HG02588 (cell line): ENCODE data around the gene ZCCHC17.
"Not testable (repeated sequence)": the region's sequence is repeated elsewhere in the genome, so short reads cannot be mapped to it uniquely, and the experiment has no call there.

Source experiments
- ATAC-seq: cut with Tn5 transposase; IDR thresholded peaks from one replicate; pipeline ENCODE4 v1.9.1; 2021; ENCODE audit warnings: mild to moderate bottlenecking, moderate library complexity; ENCODE audit not compliant: unreplicated experiment

The ZCCHC17 gene, protein sequence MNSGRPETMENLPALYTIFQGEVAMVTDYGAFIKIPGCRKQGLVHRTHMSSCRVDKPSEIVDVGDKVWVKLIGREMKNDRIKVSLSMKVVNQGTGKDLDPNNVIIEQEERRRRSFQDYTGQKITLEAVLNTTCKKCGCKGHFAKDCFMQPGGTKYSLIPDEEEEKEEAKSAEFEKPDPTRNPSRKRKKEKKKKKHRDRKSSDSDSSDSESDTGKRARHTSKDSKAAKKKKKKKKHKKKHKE

DNA sequence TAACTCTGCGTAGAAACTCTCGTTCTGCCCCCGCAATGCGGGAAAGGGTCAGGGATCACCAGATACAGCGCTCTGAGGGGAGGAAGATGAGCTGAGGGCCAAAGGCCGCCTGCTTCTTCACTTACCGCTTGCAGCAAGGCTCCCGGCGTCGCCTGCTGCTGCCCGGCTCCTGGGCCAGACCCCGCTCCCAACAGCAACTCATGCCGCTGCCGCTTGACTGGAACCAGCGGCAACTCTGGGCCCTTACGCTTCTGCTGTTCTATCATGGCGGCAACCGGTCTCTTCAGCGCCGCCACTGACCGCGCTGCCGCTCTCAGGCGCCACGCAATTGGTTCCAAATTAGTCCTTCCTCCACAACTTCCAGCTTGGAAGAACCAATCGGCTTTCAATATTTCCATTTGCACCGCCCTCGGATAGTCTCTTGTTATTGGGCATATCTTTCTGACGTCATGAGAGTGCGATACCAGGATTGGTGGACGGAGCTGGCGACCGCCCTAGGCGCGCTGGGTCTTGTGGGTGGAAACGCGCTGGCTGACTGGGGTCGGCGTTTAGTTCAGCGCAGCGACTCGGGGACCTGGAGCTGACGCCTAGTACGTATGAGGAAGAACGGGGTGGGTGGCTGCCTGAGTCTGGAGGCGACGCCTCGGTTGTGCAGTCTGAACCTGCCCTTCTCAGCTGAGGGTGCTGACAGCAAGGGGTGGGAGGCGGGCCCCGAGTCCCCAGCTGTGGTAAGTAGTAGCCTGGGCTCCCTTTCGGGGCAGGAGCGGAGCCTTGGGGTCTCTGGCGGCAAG, at the start of gene ZCCHC17, which contains the start of gene SNRNP40:
Gene ZCCHC17, plus strand, starts transcription at position 547 of the 791 bp plus-strand sequence. CDS start 13,067 bp downstream, outside the sequence.
Gene SNRNP40, minus strand, starts transcription at position 303 of the 791 bp plus-strand sequence. Its CDS starts 37 bp downstream, at position 266.
- ATAC-seq: peak; percentile 97

DNA sequence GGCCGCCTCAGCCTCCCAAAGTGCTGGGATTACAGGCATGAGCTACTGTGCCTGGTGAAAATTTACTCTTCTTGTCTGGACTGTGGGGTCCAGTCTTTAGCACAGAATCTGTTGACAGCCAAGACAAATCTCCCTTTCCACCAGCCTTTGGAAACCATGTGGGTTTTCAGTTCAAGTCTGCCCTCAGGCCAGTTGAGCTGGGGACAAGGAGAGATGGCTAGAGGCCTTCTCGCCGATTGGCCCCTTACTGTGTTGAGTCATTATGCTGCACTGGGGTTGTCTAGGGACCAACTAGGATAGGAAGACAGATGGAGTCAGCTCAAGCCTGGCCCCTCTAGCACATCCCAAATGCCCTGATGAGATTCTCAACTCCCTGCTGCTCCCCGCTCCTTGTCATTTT, 48.6 kb upstream of the ZCCHC17 start:
- no peak for ATAC-seq

DNA sequence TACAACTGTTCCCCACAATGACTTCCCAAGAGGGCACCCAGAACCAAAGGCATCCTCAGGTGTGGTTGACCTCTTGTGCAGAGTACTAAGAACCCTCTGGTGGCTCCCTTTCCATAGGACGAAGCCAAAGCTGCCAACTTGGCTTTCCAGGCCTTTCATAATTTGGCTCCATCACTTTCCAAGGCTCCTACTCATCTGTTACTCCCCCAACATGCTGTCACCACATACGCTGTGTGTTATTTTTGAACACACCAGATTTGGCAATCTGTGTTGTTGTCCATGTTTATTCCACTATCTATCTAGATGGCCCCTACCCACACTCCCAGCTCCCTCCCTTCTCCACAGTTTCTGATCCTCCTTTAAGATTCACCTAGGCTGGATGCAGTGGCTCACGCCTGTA, 47.0 kb upstream of the ZCCHC17 start:
- no peak for ATAC-seq

DNA sequence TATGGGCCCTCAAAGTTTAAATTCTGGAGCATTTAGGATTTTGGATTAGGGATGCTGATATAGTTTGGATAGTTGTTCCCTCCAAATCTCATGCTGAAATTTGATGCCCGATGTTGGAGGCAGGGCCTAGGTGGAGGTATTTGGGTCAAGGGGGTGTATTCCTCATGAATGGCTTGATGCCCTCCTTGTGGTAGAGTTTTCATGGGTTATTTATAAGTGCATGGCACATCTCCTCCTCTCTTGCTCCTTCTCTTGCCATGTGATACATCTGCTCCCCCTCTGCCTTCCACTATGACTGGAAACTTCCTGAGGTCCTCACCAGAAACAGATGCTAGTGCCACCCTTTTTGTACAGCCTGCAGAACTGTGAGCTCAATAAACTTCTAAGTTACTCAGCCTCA, 39.6 kb upstream of the ZCCHC17 start:
- ATAC-seq: no peak

DNA sequence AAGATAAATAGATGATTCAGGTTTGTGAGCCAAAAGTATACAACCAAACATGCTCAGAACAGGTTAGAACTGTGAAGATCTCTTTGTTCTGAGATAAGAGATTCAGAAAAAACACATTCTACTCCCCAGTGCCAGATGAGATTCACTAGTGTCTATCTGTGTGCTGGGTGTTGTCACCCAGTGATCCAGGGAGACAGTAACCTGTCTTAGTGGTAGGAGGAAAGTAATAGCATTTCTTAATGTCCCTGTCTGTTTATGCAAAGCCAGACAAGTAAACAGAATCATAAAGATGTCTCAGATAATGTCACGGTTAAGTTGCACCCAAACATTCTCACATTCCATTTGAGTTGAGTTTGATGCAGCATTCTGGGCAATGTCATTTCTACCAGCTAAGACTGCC, 38.3 kb upstream of the ZCCHC17 start:
- ATAC-seq: no peak

DNA sequence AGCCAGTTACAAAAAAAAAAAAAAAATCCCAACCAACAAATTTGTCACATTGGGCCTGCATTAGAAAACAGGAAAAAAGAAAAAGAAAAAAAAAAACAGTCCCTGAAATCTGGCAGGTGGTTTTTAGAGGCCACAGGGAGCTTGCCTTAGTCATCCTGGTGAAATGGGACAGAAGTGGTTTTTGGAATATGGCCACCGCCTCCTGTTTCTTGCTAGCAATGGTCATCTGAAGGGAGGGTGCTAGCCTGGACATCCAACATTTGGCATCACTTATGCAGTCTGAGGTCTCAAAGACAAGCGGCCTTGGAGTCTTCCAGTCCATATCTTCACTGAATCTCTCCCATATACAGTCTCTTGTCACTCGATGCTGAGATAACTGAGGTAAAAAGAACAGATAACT, 37.1 kb upstream of the ZCCHC17 start:
- no peak for ATAC-seq

DNA sequence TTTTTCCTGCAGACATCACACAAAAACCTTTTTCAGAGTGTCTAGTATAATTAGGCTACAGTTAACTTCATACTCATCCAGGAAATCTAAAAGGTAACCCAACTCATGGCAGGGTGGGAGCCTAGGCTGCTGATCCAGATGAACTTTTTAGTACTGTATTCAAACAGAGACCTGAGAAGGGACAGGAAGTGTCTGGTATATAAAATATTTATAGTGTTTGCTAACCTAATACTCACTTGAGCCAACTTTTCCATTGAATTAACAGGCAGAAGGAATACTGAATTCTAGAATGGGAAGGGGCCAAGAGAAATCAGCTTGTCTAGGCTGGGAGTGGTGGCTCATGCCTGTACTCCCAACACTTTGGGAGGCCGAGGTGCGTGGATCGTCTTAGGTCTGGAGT, 34.9 kb upstream of the ZCCHC17 start:
- ATAC-seq: no peak

DNA sequence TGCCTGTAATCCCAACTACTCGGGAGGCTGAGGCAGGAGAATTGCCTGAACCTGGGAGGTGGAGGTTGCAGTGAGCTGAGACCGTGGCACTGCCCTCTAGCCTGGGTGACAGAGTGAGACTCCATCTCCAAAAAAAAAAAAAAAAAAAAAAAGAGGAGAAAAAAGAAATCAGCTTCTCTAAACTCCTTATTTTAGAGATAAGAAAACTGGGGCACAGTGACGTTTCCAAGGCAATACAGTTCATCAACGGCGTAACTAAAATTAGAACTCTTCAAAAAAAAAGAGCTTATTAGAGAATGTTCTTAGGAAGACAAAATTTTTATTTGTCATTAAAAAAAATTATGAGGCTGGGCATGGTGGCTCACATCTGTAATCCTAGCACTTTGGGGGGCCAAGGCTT, 34.4 kb upstream of the ZCCHC17 start:
- ATAC-seq: not testable (repeated sequence)

DNA sequence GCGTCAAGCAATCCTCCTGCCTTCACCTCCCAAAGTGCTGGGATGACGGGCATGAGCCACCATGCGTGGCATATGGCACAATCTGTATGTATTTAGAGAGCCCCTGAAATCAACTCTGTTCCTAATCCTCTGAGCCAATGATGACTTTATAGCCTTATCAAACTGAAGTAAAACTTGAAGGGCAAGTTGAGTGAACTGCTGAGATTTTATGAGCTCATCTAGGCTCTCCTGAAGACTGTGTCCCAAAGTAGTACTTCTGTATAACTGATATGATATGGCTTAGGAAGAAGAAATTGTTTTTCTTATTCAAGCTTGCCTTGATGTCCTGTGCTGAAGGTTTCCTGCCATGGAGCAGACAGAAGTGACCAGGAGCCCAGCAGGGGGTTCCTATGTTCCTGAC, 33.4 kb upstream of the ZCCHC17 start:
- no peak for ATAC-seq

DNA sequence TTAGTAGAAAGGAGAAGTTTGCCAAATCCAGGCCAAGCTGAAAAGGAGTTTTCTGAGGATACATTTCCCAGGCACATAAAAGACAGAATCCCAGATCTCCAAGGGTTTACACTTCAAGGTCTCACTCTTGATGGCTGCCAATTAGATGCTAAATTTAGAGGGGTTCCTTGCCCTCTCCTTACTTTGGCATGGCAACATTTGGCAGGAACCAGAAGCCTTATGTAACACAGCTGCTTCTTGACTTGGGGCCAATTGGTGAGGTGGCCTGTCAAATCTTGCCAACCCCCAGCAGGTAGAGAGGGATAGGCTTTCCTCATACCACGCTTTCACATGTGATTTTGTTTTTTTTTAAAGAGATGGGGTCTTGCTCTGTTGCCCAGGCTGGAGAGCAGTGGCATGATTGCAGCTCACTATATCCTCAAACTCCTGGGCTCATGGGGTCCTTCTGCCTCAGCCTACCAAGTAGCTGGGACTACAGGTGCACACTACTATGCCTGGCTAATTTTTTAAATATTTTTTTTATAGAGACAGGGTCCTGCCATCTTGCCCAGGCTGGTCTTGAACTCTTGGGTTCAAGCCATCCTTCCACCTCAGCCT, 31.9 kb upstream of the ZCCHC17 start:
- ATAC-seq: no peak

DNA sequence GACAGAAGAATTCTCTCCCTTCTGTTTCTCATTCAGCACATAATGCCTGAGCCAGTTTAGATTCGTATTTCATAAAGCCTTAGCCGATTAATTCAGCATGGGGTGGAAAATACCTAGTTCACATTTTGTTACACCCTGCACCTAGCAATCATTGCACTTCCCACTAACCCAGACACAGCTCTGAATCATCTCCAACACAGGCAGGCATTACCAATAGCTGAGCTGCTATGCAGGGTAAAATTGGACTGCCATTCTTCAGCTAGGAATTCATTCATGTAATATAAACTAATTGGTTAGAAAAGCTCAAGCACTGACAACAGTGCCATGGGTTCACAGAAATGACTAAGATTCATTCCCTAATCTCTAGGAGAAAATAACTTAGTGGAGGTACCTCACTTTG, 30.3 kb upstream of the ZCCHC17 start:
- ATAC-seq: no peak

DNA sequence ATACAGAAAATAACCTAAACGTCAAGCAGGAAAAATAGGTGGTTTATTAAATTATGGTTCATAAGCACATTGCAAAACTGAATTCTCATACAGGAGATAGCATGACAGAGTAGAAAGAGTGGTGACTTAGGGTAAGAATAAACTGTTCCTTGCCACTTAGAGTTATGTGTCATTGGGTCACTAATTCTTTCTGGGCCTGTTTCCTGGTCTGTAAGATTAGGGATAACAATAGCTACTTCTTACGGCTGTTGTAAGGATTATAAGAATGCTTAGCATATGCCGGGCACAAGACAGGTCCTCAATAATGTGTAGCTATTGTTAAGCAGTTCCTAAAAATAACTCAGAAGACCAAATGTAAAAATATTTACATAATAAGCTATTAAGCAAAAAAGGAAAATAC, 24.5 kb upstream of the ZCCHC17 start:
- ATAC-seq: no peak

DNA sequence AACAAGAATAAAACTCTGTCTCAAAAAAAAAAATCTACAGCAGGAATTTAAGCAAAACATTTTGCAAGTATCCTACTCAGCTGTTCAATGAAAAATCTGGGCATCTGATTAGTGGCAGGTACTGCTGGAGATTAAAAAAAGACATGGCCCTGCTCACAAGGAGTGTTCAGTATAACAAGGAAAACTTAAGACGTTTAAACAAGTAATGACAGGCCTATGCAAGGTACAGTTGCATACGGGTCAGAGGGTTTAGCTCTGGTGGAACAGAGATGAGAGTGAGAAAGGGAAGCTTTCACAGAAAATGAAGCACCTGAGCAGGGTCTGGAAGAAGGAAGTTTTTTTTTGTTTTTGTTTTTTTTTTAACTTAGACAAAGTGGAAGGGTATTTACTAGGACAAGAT, 23.2 kb upstream of the ZCCHC17 start:
- no peak for ATAC-seq

DNA sequence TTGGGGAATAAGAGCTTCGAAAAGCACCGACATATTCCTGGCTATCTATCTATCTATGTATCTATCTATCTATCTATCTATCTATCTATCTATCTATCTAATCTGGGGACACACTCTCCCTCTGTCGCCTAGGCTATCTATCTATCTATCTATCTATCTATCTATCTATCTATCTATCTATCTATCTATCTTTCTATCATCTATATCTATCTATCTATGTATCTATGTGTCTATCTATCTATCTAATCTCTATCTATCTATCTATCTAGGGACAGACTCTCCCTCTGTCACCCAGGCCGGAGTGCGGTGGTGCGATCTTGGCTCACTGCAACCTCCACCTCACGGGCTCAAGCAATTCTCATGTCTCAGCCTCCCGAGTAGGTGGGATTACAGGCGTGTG, 14.4 kb upstream of the ZCCHC17 start:
- ATAC-seq: not testable (repeated sequence)

DNA sequence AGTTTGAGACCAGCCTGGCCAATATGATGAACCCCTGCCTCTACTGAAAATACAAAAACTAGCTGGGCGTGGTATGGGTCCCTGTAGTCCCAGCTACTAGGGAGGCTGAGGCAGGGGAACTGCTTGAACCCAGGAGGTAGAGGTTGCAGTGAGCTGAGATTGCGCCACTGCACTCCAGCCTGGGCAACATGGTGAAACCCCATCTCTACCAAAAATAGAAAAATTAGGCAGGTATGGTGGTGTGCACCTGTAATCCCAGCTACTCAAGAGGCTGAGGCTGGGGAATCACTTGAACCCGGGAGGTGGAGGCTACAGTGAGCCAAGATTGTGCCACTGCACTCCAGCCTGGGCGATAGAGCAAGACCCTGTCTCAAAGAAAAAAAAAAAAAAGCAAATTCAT, 9.0 kb upstream of the ZCCHC17 start:
- ATAC-seq: not testable (repeated sequence)

DNA sequence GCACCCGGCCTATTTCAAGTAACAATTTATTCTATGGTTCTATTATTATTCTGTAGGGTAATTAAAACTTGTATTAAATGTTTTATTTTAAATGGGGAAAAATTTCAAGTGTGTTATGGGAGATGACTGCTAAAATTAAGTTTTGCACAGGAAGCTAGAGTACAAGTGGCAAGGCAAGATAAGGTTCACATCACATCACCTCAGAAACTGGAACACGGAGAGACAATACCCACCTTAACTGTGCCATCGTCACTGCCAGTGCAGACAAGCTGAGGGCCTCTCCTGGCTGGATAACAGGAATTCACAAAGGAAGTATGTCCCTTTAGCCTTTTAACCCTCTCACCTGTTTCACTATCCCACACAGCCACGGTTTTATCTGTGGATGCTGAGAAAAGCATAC, 7.8 kb upstream of the ZCCHC17 start:
- no peak for ATAC-seq

DNA sequence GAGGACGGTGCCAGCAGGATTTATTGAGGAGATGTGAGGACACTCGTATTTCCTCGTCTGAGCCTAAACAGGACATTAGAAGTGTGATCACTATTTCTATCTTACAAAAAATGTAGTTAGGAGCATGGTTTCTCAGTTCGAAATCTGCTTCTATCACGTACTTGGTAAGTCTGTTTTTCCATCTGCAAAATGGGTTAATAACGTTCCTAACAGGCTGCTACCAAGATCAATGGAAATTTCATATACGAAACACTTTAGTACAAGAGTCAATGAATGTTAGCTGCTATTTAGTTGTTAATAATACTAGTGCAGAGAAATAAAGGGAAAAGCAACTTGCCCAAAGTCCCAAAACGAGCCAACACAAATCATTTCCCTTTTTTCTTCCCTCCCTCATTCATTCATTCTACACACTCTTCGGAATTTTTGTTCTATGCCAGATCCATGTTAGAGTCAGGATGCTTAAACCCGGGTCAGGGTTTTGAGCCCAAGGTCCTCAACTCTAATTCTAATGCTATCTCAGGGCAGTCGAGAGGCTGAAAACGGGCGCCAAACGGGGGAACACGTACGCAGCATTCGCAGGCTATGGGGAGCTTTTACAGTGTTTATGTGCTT, 852 bp upstream of the ZCCHC17 start:
- no peak for ATAC-seq

DNA sequence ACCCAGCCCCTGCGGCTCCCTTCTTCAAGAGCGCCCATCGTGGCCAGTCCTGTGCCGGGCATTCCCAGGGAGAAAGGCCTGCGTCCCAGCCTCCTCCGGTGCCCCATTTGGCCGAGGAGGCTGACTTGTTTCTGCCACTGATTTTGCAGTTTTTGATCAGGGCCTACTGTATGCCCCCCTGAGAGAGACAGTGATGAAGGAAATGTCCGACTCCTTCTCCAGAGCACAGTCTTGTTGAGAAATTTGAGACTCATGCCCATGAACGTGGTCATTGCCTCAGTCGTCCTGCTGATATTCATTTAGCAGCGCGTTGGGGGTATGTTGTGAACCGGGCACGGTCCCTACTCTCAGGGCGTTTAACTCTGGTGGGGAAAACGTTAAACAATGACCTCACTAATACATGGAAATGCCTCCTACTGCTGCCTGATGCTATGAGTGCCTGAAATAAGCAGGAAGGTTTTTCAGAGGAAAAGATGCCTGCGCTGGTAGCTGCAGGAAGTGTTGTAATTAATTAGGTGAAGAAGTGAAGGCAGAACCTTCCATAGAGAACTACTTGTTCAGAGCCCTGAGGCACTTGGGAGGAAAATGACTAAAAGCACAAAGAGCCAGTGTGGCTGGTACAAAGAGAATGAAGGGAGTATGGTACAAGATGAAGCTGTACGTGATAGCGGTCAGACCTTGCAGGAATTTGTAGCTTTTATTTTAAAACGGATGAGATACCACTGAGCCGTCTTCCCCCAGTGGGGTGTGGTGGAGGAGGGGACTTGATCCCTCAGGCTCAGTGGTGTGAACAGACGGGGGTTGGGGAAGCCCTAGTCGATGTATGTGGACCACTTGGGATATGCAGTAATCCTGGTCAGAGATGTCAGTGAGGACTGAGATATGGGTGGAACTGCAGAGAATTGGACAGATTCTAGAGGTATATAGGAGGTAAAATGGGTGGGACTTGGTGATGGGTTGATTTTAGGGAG, 730 bp downstream of the ZCCHC17 start:
- ATAC-seq: no peak

DNA sequence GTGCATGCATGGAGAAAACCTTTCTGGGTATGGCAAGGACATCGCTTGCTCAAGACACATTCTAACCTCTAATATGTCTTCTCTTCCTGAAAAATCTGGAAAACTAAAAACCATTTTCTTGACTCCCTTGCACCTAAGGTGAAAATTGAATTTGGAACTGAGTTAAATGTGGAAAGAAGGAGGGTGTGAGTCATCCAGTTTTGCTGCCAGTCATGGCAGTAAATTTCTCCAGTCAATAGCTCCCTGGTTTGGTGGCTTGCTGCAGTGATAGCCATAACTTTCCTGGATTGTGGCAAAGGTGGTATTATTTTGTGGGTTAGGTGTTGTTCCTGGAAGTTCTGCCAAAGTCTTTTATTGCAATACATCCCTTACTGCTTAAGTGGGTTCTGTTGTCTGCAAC, 2.5 kb downstream of the ZCCHC17 start:
- ATAC-seq: no peak

DNA sequence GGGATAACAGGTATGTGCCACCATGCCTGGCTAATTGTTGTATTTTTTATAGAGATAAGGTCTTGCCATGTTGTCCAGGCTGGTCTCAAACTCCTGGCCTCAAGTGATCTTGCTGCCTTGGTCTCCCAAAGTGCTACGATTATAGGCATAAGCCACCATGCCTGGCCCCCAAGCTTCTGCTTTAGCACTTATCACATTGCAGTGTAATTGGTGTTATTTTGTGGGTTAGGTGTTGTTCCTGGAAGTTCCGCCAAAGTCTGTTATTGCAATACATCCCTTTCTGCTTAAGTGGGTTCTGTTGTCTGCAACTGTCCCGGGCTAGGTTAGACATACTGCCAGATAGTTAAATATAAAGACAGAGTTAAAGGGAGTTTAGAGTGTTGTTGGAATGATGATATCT, 3.4 kb downstream of the ZCCHC17 start:
- ATAC-seq: no peak
